ENCODE results near the gene FRMD8.
A peak's percentile ranks its signal among the peaks of the same experiment; 100 is the strongest.

The FRMD8 gene

GRCh38 chr11:65381716-65382032, 4.8 kb upstream of the FRMD8 start:
- Histone ChIP-seq H3K4me3 (ENCODE audit: low read depth in 1 of 2, low read length in 2 of 2) (peak overlapping the region; percentile 66 to 72), H3K27ac (ENCODE audit: low read depth, low read length) (peak overlapping the region; percentile 99), H3K36me3 (ENCODE audit: control insufficient read depth in 1 of 2, insufficient read depth in 2 of 2, low read length in 2 of 2) (no peaks in the 10 kb centered on the region), H3K9ac (ENCODE audit: low read depth in 1 of 2, low read length in 2 of 2) (peak overlapping the region; percentile 76 to 90), H3K27me3 (ENCODE audit: control insufficient read depth in 1 of 2, insufficient read depth in 2 of 2, low read length in 2 of 2) (no peaks in the 10 kb centered on the region), H3K4me1 (ENCODE audit: control insufficient read depth in 1 of 2, insufficient read depth in 2 of 2, low read length in 2 of 2) (peaks cover 55 to 67% of the 10 kb centered on the region in 2 donors), H3K9me3 (ENCODE audit: control insufficient read depth in 1 of 2, low read length in 2 of 2) (no peaks in the 10 kb centered on the region)

- no peaks in the 10 kb centered on the region for H3K27me3 ChIP-seq (ENCODE audit: control insufficient read depth in 1 of 2, insufficient read depth in 2 of 2, low read length in 2 of 2)
- peak within 1 kb of the TSS; percentile 99 for H3K27ac ChIP-seq (ENCODE audit: low read depth, low read length)
- no peaks in the 10 kb centered on the region for H3K9me3 ChIP-seq (ENCODE audit: control insufficient read depth in 1 of 2, low read length in 2 of 2)
- peak within 1 kb of the TSS; percentile 66 to 72 for H3K4me3 ChIP-seq (ENCODE audit: low read depth in 1 of 2, low read length in 2 of 2)
- H3K9ac ChIP-seq (ENCODE audit: low read depth in 1 of 2, low read length in 2 of 2), result peak within 1 kb of the TSS; percentile 76 to 90
- H3K36me3 ChIP-seq (ENCODE audit: control insufficient read depth in 1 of 2, insufficient read depth in 2 of 2, low read length in 2 of 2), result no peaks in the 10 kb centered on the region
- H3K4me1 ChIP-seq (ENCODE audit: control insufficient read depth in 1 of 2, insufficient read depth in 2 of 2, low read length in 2 of 2), result peaks cover 55 to 71% of the 10 kb centered on the region in 2 donors
Measured at GRCh38 chr11:65382033-65382803, 4.2 kb upstream of the FRMD8 start, which contains the start of gene SLC25A45. SLC25A45 (minus strand) TSS chr11:65382646; CDS start chr11:65381951, 695 bp downstream.

- Histone ChIP-seq H3K9me3 (ENCODE audit: control insufficient read depth in 1 of 2, low read length in 2 of 2) (no peaks in the 10 kb centered on the region), H3K9ac (ENCODE audit: low read depth in 1 of 2, low read length in 2 of 2) (peak overlapping the region; percentile 76 to 90), H3K27ac (ENCODE audit: low read depth, low read length) (peak overlapping the region; percentile 99), H3K4me3 (ENCODE audit: low read depth in 1 of 2, low read length in 2 of 2) (peak overlapping the region; percentile 66 to 72), H3K36me3 (ENCODE audit: control insufficient read depth in 1 of 2, insufficient read depth in 2 of 2, low read length in 2 of 2) (no peaks in the 10 kb centered on the region), H3K27me3 (ENCODE audit: control insufficient read depth in 1 of 2, insufficient read depth in 2 of 2, low read length in 2 of 2) (no peaks in the 10 kb centered on the region), H3K4me1 (ENCODE audit: control insufficient read depth in 1 of 2, insufficient read depth in 2 of 2, low read length in 2 of 2) (peaks cover 57 to 72% of the 10 kb centered on the region in 2 donors)
Measured at GRCh38 chr11:65382804-65383368, 3.6 kb upstream of the FRMD8 start.

- no peaks in the 10 kb centered on the region for H3K9me3 ChIP-seq (ENCODE audit: control insufficient read depth in 1 of 2, low read length in 2 of 2)
- no peak overlapping the region for H3K4me3 ChIP-seq (ENCODE audit: low read depth in 1 of 2, low read length in 2 of 2)
- H3K4me1 ChIP-seq (ENCODE audit: control insufficient read depth in 1 of 2, insufficient read depth in 2 of 2, low read length in 2 of 2), result peaks cover 57 to 72% of the 10 kb centered on the region in 2 donors
- H3K27me3 ChIP-seq (ENCODE audit: control insufficient read depth in 1 of 2, insufficient read depth in 2 of 2, low read length in 2 of 2), result no peaks in the 10 kb centered on the region
- H3K36me3 ChIP-seq (ENCODE audit: control insufficient read depth in 1 of 2, insufficient read depth in 2 of 2, low read length in 2 of 2), result no peaks in the 10 kb centered on the region
- no peak overlapping the region for H3K9ac ChIP-seq (ENCODE audit: low read depth in 1 of 2, low read length in 2 of 2)
- peak overlapping the region; percentile 63 for H3K27ac ChIP-seq (ENCODE audit: low read depth, low read length)
Measured at GRCh38 chr11:65383778-65384177, 2.7 kb upstream of the FRMD8 start.

GRCh38 chr11:65384301-65384889, 2.0 kb upstream of the FRMD8 start:
- Histone ChIP-seq H3K36me3 (ENCODE audit: control insufficient read depth in 1 of 2, insufficient read depth in 2 of 2, low read length in 2 of 2) (peaks cover 0 to 5% of the 10 kb centered on the region in 2 donors), H3K9ac (ENCODE audit: low read depth in 1 of 2, low read length in 2 of 2) (peak overlapping the region in 1 of 2 donors; percentile 10), H3K4me3 (ENCODE audit: low read depth in 1 of 2, low read length in 2 of 2) (no peak overlapping the region), H3K4me1 (ENCODE audit: control insufficient read depth in 1 of 2, insufficient read depth in 2 of 2, low read length in 2 of 2) (peaks cover 56 to 72% of the 10 kb centered on the region in 2 donors), H3K27ac (ENCODE audit: low read depth, low read length) (peak overlapping the region; percentile 63), H3K9me3 (ENCODE audit: control insufficient read depth in 1 of 2, low read length in 2 of 2) (no peaks in the 10 kb centered on the region), H3K27me3 (ENCODE audit: control insufficient read depth in 1 of 2, insufficient read depth in 2 of 2, low read length in 2 of 2) (no peaks in the 10 kb centered on the region)

- Histone ChIP-seq H3K9me3 (ENCODE audit: control insufficient read depth in 1 of 2, low read length in 2 of 2) (no peaks in the 10 kb centered on the region), H3K4me1 (ENCODE audit: control insufficient read depth in 1 of 2, insufficient read depth in 2 of 2, low read length in 2 of 2) (peaks cover 33 to 49% of the 10 kb centered on the region in 2 donors), H3K27ac (ENCODE audit: low read depth, low read length) (no peak overlapping the region), H3K27me3 (ENCODE audit: control insufficient read depth in 1 of 2, insufficient read depth in 2 of 2, low read length in 2 of 2) (no peaks in the 10 kb centered on the region), H3K4me3 (ENCODE audit: low read depth in 1 of 2, low read length in 2 of 2) (peak overlapping the region; percentile 5 to 8), H3K36me3 (ENCODE audit: control insufficient read depth in 1 of 2, insufficient read depth in 2 of 2, low read length in 2 of 2) (peaks cover 0 to 35% of the 10 kb centered on the region in 2 donors), H3K9ac (ENCODE audit: low read depth in 1 of 2, low read length in 2 of 2) (peak overlapping the region; percentile 15 to 22)
Measured at GRCh38 chr11:65388731-65389130, 2.3 kb downstream of the FRMD8 start.

GRCh38 chr11:65389294-65389980, 3.0 kb downstream of the FRMD8 start:
- H3K27ac ChIP-seq (ENCODE audit: low read depth, low read length), result no peak overlapping the region
- H3K9me3 ChIP-seq (ENCODE audit: control insufficient read depth in 1 of 2, low read length in 2 of 2), result no peaks in the 10 kb centered on the region
- peak overlapping the region; percentile 2 to 15 for H3K9ac ChIP-seq (ENCODE audit: low read depth in 1 of 2, low read length in 2 of 2)
- H3K4me1 ChIP-seq (ENCODE audit: control insufficient read depth in 1 of 2, insufficient read depth in 2 of 2, low read length in 2 of 2), result peaks cover 29 to 49% of the 10 kb centered on the region in 2 donors
- H3K36me3 ChIP-seq (ENCODE audit: control insufficient read depth in 1 of 2, insufficient read depth in 2 of 2, low read length in 2 of 2), result peaks cover 2 to 42% of the 10 kb centered on the region in 2 donors
- H3K27me3 ChIP-seq (ENCODE audit: control insufficient read depth in 1 of 2, insufficient read depth in 2 of 2, low read length in 2 of 2), result no peaks in the 10 kb centered on the region
- no peak overlapping the region for H3K4me3 ChIP-seq (ENCODE audit: low read depth in 1 of 2, low read length in 2 of 2)

GRCh38 chr11:65390099-65390941, 3.9 kb downstream of the FRMD8 start:
- peak overlapping the region in 1 of 2 donors; percentile 21 for H3K9ac ChIP-seq (ENCODE audit: low read depth in 1 of 2, low read length in 2 of 2)
- H3K9me3 ChIP-seq (ENCODE audit: control insufficient read depth in 1 of 2, low read length in 2 of 2), result no peaks in the 10 kb centered on the region
- peaks cover 25 to 45% of the 10 kb centered on the region in 2 donors for H3K4me1 ChIP-seq (ENCODE audit: control insufficient read depth in 1 of 2, insufficient read depth in 2 of 2, low read length in 2 of 2)
- H3K27me3 ChIP-seq (ENCODE audit: control insufficient read depth in 1 of 2, insufficient read depth in 2 of 2, low read length in 2 of 2), result no peaks in the 10 kb centered on the region
- peaks cover 4 to 46% of the 10 kb centered on the region in 2 donors for H3K36me3 ChIP-seq (ENCODE audit: control insufficient read depth in 1 of 2, insufficient read depth in 2 of 2, low read length in 2 of 2)
- H3K27ac ChIP-seq (ENCODE audit: low read depth, low read length), result peak overlapping the region; percentile 25
- H3K4me3 ChIP-seq (ENCODE audit: low read depth in 1 of 2, low read length in 2 of 2), result no peak overlapping the region

GRCh38 chr11:65390996-65391395, 4.6 kb downstream of the FRMD8 start:
- H3K27ac ChIP-seq (ENCODE audit: low read depth, low read length), result peak overlapping the region; percentile 25
- H3K9me3 ChIP-seq (ENCODE audit: control insufficient read depth in 1 of 2, low read length in 2 of 2), result no peaks in the 10 kb centered on the region
- H3K4me3 ChIP-seq (ENCODE audit: low read depth in 1 of 2, low read length in 2 of 2), result peak overlapping the region in 1 of 2 donors; percentile 3
- peaks cover 9 to 53% of the 10 kb centered on the region in 2 donors for H3K36me3 ChIP-seq (ENCODE audit: control insufficient read depth in 1 of 2, insufficient read depth in 2 of 2, low read length in 2 of 2)
- H3K27me3 ChIP-seq (ENCODE audit: control insufficient read depth in 1 of 2, insufficient read depth in 2 of 2, low read length in 2 of 2), result no peaks in the 10 kb centered on the region
- peaks cover 23 to 43% of the 10 kb centered on the region in 2 donors for H3K4me1 ChIP-seq (ENCODE audit: control insufficient read depth in 1 of 2, insufficient read depth in 2 of 2, low read length in 2 of 2)
- H3K9ac ChIP-seq (ENCODE audit: low read depth in 1 of 2, low read length in 2 of 2), result peak overlapping the region in 1 of 2 donors; percentile 21
